ENCODE data around the gene PSMA1. TPM values are rescaled to one million over a fixed set of nuclear protein-coding genes. Genes with fewer than 3 reads are reported as not detected.

The PSMA1 gene
- polyA plus RNA-seq, 2 of the 4 experiments (the other 2 are of a cell fraction): 299 to 370 TPM

- H3K9me3 ChIP-seq: no peaks in the 10 kb centered on the region
- peaks cover 8% of the 10 kb centered on the region for H3K4me1 ChIP-seq
- CTCF ChIA-PET: interaction anchor here (0.6 to 1.2 kb wide), 2 partner anchors 250 to 378 kb away, joined by 3 to 5 read pairs; no protein-coding TSS in a partner anchor
- no peak for TF ChIP-seq POLR2AphosphoS2 (conservative IDR thresholded peaks at IDR 0.05; ENCODE audit: low read length)
- no peak for TF ChIP-seq RARB (CRISPR knock-in tag; IDR thresholded peaks at IDR 0.05)
- no peak for TF ChIP-seq CBX2 (IDR thresholded peaks at IDR 0.05; ENCODE audit: borderline replicate concordance, low read depth)
- TF ChIP-seq HOXA7 (CRISPR knock-in tag; IDR thresholded peaks at IDR 0.05): no peak
- no peak for TF ChIP-seq NR3C1 (IDR thresholded peaks at IDR 0.05)
- no peak for TF ChIP-seq ZSCAN20 (CRISPR knock-in tag; IDR thresholded peaks at IDR 0.05)
- POLR2A ChIA-PET: no interaction called here
- H3K4me2 ChIP-seq: no peak overlapping the region
- no peak for DNase-seq (ENCODE audit: low read depth in 1 of 2, low spot score in 1 of 2)
- FAIRE-seq: no peak
- H3K27ac ChIP-seq: no peak overlapping the region
- H3K4me3 ChIP-seq: no peak overlapping the region
- WGBS (ENCODE audit: missing lambda C conversion rate): 86% methylated on average over 3 of the region's 3 CpGs
- no peak for ATAC-seq
Observed at GRCh38 chr11:14529321-14529720, 9.1 kb upstream of the PSMA1 start.

GRCh38 chr11:14522801-14523200 lies 2.6 kb upstream of the PSMA1 start:
- WGBS (ENCODE audit: missing lambda C conversion rate): 93% methylated on average over 1 of the region's 1 CpG
- DNase-seq (ENCODE audit: low read depth in 1 of 2, low spot score in 1 of 2) (no peak), ATAC-seq (no peak), FAIRE-seq (no peak)
- no peak overlapping the region for H3K27ac ChIP-seq
- CTCF ChIA-PET: interaction anchor here (1.0 to 1.1 kb wide), 3 partner anchors 10 to 381 kb away, joined by 3 read pairs; no protein-coding TSS in a partner anchor
- POLR2A ChIA-PET: interaction anchor here (1.1 kb wide), 1 partner anchor 23 kb away, joined by 4 read pairs; no protein-coding TSS in a partner anchor
- H3K4me3 ChIP-seq: no peak overlapping the region
- TF ChIP-seq HOXB13 (CRISPR knock-in tag; IDR thresholded peaks at IDR 0.05; ENCODE audit: low read depth) (no peak), EHMT2 (IDR thresholded peaks at IDR 0.05; ENCODE audit: low read depth) (no peak), KDM1A (IDR thresholded peaks at IDR 0.05; ENCODE audit: low read depth) (no peak), NR3C1 (IDR thresholded peaks at IDR 0.05) (no peak), CHD2 (IDR thresholded peaks at IDR 0.05; ENCODE audit: low read length, partially characterized antibody) (no peak), NPAS2 (CRISPR knock-in tag; IDR thresholded peaks at IDR 0.05; ENCODE audit: borderline replicate concordance) (no peak), CHD4 (IDR thresholded peaks at IDR 0.05; ENCODE audit: borderline replicate concordance) (no peak), BCL3 (IDR thresholded peaks at IDR 0.05) (no peak), ZC3H11A (IDR thresholded peaks at IDR 0.05) (no peak), ELK1 (IDR thresholded peaks at IDR 0.05; ENCODE audit: low read depth, low read length) (no peak), NFE2L2 (conservative IDR thresholded peaks at IDR 0.05; ENCODE audit: low read length) (no peak), FOXS1 (CRISPR knock-in tag; IDR thresholded peaks at IDR 0.05) (no peak), RCOR1 (IDR thresholded peaks at IDR 0.05; ENCODE audit: low read depth, low read length) (no peak), USF2 (IDR thresholded peaks at IDR 0.05) (no peak), RAD21 (conservative IDR thresholded peaks at IDR 0.05 in 1 of 2, IDR thresholded peaks at IDR 0.05 in 1 of 2) (no peak)
- H3K4me1 ChIP-seq: peaks cover 10% of the 10 kb centered on the region
- no peaks in the 10 kb centered on the region for H3K9me3 ChIP-seq
- H3K4me2 ChIP-seq: no peak overlapping the region

GRCh38 chr11:14522245-14522644 lies 2.1 kb upstream of the PSMA1 start:
- no peak for ATAC-seq
- ChIA-PET CTCF (interaction anchor here (1.1 kb wide), 1 partner anchor 122 kb away, joined by 3 read pairs; no protein-coding TSS in a partner anchor), POLR2A (no interaction called here)
- Histone ChIP-seq H3K4me2 (no peak overlapping the region), H3K27ac (no peak overlapping the region), H3K4me1 (peaks cover 10% of the 10 kb centered on the region), H3K4me3 (no peak overlapping the region), H3K9me3 (no peaks in the 10 kb centered on the region)
- 92% methylated on average over 1 of the region's 1 CpG for WGBS (ENCODE audit: missing lambda C conversion rate)
- no peak for FAIRE-seq
- no peak for TF ChIP-seq CHD4 (IDR thresholded peaks at IDR 0.05; ENCODE audit: borderline replicate concordance)
- no peak for TF ChIP-seq BCL3 (IDR thresholded peaks at IDR 0.05)
- no peak for TF ChIP-seq HEYL (CRISPR knock-in tag; IDR thresholded peaks at IDR 0.05)
- no peak for TF ChIP-seq CBX2 (IDR thresholded peaks at IDR 0.05; ENCODE audit: borderline replicate concordance, low read depth)
- no peak for TF ChIP-seq ZSCAN20 (CRISPR knock-in tag; IDR thresholded peaks at IDR 0.05)
- DNase-seq (ENCODE audit: low read depth in 1 of 2, low spot score in 1 of 2): no peak

All from A549 (cell line).